HUES48 (cell line): Measurements from ENCODE around the gene KAZN.

ENCODE experiments used
- H3K27ac ChIP-seq: one replicate; pipeline ENCODE4 v1.7.0; 2013; ENCODE audit warnings: low read depth, low read length, inconsistent platforms
- H3K27me3 ChIP-seq: 2 replicates; pipeline ENCODE4 v1.6.1; 2013; ENCODE audit warnings: mild to moderate bottlenecking, low read length; ENCODE audit not compliant: control insufficient read depth, insufficient read depth
- H3K36me3 ChIP-seq: 2 replicates; pipeline ENCODE4 v1.6.1; 2013; ENCODE audit warnings: low read length; ENCODE audit not compliant: control insufficient read depth, insufficient read depth
- H3K4me1 ChIP-seq: 2 replicates; pipeline ENCODE4 v1.6.1; 2013; ENCODE audit warnings: mild to moderate bottlenecking, low read length; ENCODE audit not compliant: control insufficient read depth, insufficient read depth
- H3K4me3 ChIP-seq: 2 replicates; pipeline ENCODE4 v1.5.1; 2013; ENCODE audit warnings: mild to moderate bottlenecking, low read depth, low read length
- H3K9ac ChIP-seq: 2 replicates; pipeline ENCODE4 v1.6.1; 2013; ENCODE audit warnings: mild to moderate bottlenecking, low read depth, low read length, moderate library complexity
- H3K9me3 ChIP-seq: 2 replicates; pipeline ENCODE4 v1.6.1; 2013; ENCODE audit warnings: low read length; ENCODE audit not compliant: control insufficient read depth, insufficient read depth

The KAZN gene

DNA sequence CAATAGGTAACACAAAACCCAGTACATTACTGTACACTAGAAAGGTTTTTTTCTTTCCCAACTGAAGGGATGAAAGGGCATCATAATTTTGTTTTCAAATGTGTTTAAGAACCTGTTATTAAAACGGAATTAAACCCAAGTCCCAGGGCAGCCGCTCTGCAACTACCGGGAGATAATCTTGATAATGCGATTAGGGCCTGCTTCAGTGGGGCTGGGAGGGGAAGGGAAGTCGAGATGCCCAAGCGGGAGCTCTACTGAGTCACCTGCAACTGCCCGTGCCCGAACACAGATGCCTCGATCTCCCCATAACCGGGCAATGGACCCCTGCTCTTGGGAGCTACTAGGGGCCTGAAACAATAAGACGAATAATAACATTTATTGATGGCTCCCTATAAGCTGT, 61.4 kb downstream of the KAZN start:
- no peaks in the 10 kb centered on the region for H3K9me3 ChIP-seq
- no peaks in the 10 kb centered on the region for H3K27me3 ChIP-seq
- no peak overlapping the region for H3K27ac ChIP-seq
- no peak overlapping the region for H3K9ac ChIP-seq
- peaks cover 19% of the 10 kb centered on the region for H3K4me1 ChIP-seq
- H3K4me3 ChIP-seq: no peak overlapping the region
- no peaks in the 10 kb centered on the region for H3K36me3 ChIP-seq

DNA sequence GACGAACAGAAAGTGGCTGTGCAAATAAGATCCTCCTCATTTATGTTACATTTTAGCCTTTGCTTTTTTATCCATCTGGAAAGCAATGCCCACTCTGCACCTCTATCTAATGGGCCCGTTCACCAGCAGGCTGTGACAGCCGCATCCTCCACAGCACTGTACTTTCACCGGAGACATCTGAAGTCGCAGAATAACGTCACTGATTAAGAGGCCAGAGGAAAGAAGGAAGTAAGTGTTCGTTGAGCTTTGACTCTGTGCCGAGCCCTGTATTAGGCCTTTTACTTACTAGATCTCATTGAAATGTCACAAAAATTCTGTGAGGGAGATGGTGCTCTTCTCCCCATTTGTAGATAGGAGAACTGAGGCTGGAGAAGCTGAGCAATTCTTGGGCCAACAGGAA, 62.3 kb downstream of the KAZN start:
- Histone ChIP-seq H3K27ac (no peak overlapping the region), H3K9me3 (no peaks in the 10 kb centered on the region), H3K4me1 (peaks cover 19% of the 10 kb centered on the region), H3K4me3 (no peak overlapping the region), H3K36me3 (no peaks in the 10 kb centered on the region), H3K9ac (no peak overlapping the region), H3K27me3 (no peaks in the 10 kb centered on the region)

GRCh38 chr1:14661222-14661621, 62.7 kb downstream of the KAZN start:
- no peaks in the 10 kb centered on the region for H3K27me3 ChIP-seq
- no peak overlapping the region for H3K9ac ChIP-seq
- H3K27ac ChIP-seq: no peak overlapping the region
- peaks cover 19% of the 10 kb centered on the region for H3K4me1 ChIP-seq
- H3K36me3 ChIP-seq: no peaks in the 10 kb centered on the region
- no peaks in the 10 kb centered on the region for H3K9me3 ChIP-seq
- H3K4me3 ChIP-seq: no peak overlapping the region

DNA sequence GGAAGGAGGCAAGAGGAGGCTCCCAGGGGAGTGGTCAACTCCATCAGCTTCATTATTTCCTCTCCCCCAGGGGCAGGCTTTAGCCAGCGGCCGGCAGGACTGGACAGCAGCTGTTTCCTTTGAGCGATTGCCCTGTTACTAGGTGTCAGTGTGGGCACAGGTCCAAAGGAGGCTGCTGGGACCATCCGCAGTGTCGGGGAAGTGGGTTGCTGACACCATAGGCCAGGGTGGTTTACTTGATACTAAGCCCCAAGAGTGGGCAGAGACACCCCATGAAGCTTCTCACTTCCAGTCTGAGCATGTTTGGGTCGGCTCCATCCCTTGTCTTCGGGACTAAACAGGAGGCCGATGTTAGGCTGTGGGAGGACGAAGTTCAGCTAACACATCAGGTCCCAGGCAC, 63.6 kb downstream of the KAZN start:
- no peak overlapping the region for H3K9ac ChIP-seq
- no peaks in the 10 kb centered on the region for H3K27me3 ChIP-seq
- no peaks in the 10 kb centered on the region for H3K9me3 ChIP-seq
- no peak overlapping the region for H3K27ac ChIP-seq
- H3K4me3 ChIP-seq: no peak overlapping the region
- no peaks in the 10 kb centered on the region for H3K36me3 ChIP-seq
- peaks cover 19% of the 10 kb centered on the region for H3K4me1 ChIP-seq

GRCh38 chr1:14663773-14664172, 65.3 kb downstream of the KAZN start:
- peaks cover 8% of the 10 kb centered on the region for H3K4me1 ChIP-seq
- H3K4me3 ChIP-seq: no peak overlapping the region
- no peak overlapping the region for H3K9ac ChIP-seq
- H3K9me3 ChIP-seq: no peaks in the 10 kb centered on the region
- H3K27ac ChIP-seq: no peak overlapping the region
- no peaks in the 10 kb centered on the region for H3K36me3 ChIP-seq
- H3K27me3 ChIP-seq: no peaks in the 10 kb centered on the region

DNA sequence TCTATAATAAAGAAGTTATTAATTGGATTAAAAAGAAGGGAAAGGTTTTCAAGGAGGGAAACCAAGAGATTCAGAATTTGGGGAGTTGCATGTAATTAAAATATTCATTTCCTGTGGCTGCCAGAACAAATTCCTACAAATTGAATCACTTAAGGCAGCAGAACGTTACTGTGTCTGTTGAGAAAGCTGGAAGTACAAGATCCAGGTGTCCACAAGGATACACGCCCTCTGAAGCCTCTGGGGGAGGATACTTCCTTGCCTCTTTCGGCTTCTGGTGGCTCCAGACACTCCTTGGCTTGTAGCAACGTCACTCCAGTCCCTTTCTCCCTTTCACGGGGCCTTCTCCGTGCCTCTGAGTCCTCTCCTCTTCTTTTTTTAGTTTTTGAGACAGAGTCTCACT, 67.9 kb downstream of the KAZN start:
- Histone ChIP-seq H3K36me3 (no peaks in the 10 kb centered on the region), H3K4me1 (no peaks in the 10 kb centered on the region), H3K4me3 (no peak overlapping the region), H3K27ac (no peak overlapping the region), H3K9me3 (no peaks in the 10 kb centered on the region), H3K9ac (no peak overlapping the region), H3K27me3 (no peaks in the 10 kb centered on the region)

DNA sequence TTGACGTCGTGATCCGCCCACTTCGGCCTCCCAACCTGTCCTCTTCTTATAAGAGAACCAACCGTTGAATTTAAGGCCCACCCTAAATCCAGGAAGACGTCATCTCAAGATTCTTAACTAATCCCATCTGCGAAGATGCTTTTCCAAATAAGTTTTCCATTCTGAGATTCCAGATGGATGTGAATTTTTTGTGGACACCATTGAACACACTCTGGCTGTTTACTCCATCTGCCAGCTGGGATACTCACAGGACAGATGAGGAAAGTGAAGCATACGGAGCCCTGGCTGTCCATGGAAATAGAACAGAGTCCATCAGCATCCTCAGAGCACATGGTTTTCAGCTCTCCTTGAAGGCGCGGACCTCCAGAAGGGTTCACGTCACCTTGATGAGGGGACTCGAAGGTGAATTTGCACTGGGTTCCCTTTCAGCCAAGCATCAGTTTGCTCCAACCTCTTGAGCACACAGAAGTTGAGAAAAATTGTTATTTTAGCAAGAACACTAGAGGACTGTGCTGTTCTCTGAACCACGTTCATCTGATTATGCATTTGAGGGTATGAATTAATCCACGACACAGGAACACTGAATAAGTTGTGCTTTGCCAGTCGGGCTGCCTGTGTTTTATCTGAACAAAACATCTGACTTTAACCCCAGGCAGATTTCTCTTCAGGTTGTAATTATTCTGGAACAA, 68.6 kb downstream of the KAZN start:
- Histone ChIP-seq H3K9me3 (no peaks in the 10 kb centered on the region), H3K4me1 (no peaks in the 10 kb centered on the region), H3K27me3 (no peaks in the 10 kb centered on the region), H3K36me3 (no peaks in the 10 kb centered on the region), H3K4me3 (no peak overlapping the region), H3K9ac (no peak overlapping the region), H3K27ac (no peak overlapping the region)

GRCh38 chr1:14667651-14667984, 69.1 kb downstream of the KAZN start:
- no peaks in the 10 kb centered on the region for H3K36me3 ChIP-seq
- H3K27me3 ChIP-seq: no peaks in the 10 kb centered on the region
- H3K27ac ChIP-seq: no peak overlapping the region
- H3K9ac ChIP-seq: no peak overlapping the region
- H3K4me1 ChIP-seq: no peaks in the 10 kb centered on the region
- H3K4me3 ChIP-seq: no peak overlapping the region
- no peaks in the 10 kb centered on the region for H3K9me3 ChIP-seq

- Histone ChIP-seq H3K27ac (no peak overlapping the region), H3K4me3 (no peak overlapping the region)
Observed at GRCh38 chr1:14668538-14668937, 70.1 kb downstream of the KAZN start.

DNA sequence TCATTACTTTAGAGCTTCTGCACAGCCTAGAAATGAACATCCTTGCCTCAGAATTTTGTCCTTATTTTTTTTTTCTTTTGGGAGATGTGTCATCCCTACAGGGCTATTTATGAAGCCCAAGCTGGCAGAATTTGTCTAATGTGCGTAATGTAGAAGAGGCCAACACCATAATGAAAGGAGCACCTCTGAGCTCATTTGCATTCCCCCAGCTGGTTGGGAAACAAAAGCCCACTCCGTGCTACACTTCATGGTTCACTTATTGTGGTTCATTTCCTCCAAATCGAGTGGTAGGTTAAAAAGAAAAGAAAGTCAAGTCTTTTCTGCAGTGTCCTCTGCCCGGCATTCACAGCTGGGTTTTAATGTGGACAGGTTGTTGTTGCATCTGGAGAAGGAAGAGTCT, 73.5 kb downstream of the KAZN start:
- H3K27ac ChIP-seq: no peak overlapping the region
- H3K9ac ChIP-seq: no peak overlapping the region
- no peaks in the 10 kb centered on the region for H3K27me3 ChIP-seq
- no peaks in the 10 kb centered on the region for H3K4me1 ChIP-seq
- no peaks in the 10 kb centered on the region; the same call in 1 of the 2 replicates for H3K9me3 ChIP-seq
- H3K36me3 ChIP-seq: no peaks in the 10 kb centered on the region
- H3K4me3 ChIP-seq: no peak overlapping the region

More at GRCh38 chr1:14668538-14668937, 70.1 kb downstream of the KAZN start:
- no peaks in the 10 kb centered on the region for H3K36me3 ChIP-seq
- no peaks in the 10 kb centered on the region for H3K4me1 ChIP-seq
- no peak overlapping the region for H3K9ac ChIP-seq
- H3K27me3 ChIP-seq: no peaks in the 10 kb centered on the region
- no peaks in the 10 kb centered on the region for H3K9me3 ChIP-seq

- no peaks in the 10 kb centered on the region for H3K27me3 ChIP-seq
- H3K27ac ChIP-seq: no peak overlapping the region
- no peaks in the 10 kb centered on the region for H3K36me3 ChIP-seq
- no peak overlapping the region for H3K9ac ChIP-seq
- no peaks in the 10 kb centered on the region; the same call in 1 of the 2 replicates for H3K9me3 ChIP-seq
- H3K4me3 ChIP-seq: no peak overlapping the region
- peaks cover 14% of the 10 kb centered on the region for H3K4me1 ChIP-seq
Observed at GRCh38 chr1:14674030-14674429, 75.5 kb downstream of the KAZN start.
